Measurements from ENCODE around the gene C2orf81. TPM values are rescaled to one million over a fixed set of nuclear protein-coding genes. Genes with fewer than 3 reads are reported as not detected.
A peak's percentile ranks its signal among the peaks of the same experiment; 100 is the strongest.

The C2orf81 gene
- total and polyA plus RNA-seq, 10 donors: 1.7 to 5.7 (median 3.1) TPM

DNA sequence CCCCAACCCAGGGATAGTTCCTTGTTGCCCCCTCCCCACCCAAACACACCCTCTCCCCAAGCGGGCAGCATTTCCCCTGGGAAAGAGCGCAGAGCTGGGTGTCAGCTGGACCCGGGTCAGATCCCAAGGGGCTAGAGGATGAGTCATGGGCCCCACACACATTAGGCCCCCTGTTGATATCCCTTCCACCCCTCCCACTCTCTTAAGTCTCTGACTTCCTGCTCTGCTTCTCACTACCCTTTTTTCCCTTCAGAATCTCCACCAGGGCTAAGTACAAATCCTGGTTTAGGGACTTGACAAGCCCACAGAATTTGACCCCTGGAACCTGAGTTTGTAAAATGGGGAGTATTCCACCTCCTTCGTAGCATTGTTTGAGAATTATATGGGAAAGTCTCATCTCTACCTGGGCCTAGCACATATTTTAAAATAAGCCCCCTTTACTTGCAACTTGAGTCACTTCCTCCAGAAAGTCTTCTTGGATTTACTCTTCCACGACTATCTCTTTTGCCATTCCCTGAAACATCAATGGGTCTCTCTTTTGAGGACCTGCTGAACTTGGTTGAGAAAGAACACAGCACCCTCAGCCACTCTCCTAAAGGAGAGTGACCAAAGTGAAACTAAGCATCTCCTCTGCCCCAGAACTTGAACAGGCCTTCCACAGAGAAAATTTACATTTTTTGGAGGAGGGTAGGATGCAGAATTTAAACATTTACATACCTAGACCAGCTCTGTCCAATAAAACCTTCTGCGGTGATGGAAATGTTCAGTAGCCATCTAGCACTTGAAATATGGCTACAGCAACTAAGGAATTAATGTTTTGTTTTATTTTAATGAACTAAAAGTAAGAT is 15.7 kb upstream of the C2orf81 start:
- intact Hi-C loops (cut with DNase I; ENCODE audit: low total_unique reads): no loop called here
- Histone ChIP-seq H3K4me3 (no peak overlapping the region), H3K4me1 (peaks cover 13 to 54% (median 34%) of the 10 kb centered on the region in 6 donors), H3K27me3 (replicated peaks in 1 of 7) (peaks cover 0 to 30% (median 19%) of the 10 kb centered on the region in 7 donors), H3K36me3 (peaks cover 0 to 4% (median 0%) of the 10 kb centered on the region in 6 donors), H3K27ac (no peak overlapping the region), H3K9me3 (no peaks in the 10 kb centered on the region)
- 55 to 72% (median 66%) methylated on average over 6 of the region's 6 CpGs for WGBS, 5 donors
- peak; percentile 46 for DNase-seq
- no peak for TF ChIP-seq POLR2A (IDR thresholded peaks at IDR 0.05)
- TF ChIP-seq CTCF (IDR thresholded peaks at IDR 0.05 in 8 of 11, conservative IDR thresholded peaks at IDR 0.05 in 3 of 11): no peak

GRCh38 chr2:74436111-74436805 is 14.8 kb upstream of the C2orf81 start:
- peaks cover 0 to 22% (median 11%) of the 10 kb centered on the region in 7 donors for H3K27me3 ChIP-seq (replicated peaks in 1 of 7)
- no peaks in the 10 kb centered on the region for H3K9me3 ChIP-seq
- H3K36me3 ChIP-seq: peaks cover 0 to 6% (median 0%) of the 10 kb centered on the region in 6 donors
- WGBS, 5 donors: 81 to 95% (median 90%) methylated on average over 8 to 43 of the region's 43 CpGs
- H3K4me1 ChIP-seq: peaks cover 9 to 46% (median 26%) of the 10 kb centered on the region in 6 donors
- TF ChIP-seq POLR2A (IDR thresholded peaks at IDR 0.05): no peak
- no peak for TF ChIP-seq POLR2AphosphoS5 (IDR thresholded peaks at IDR 0.05)
- no peak for TF ChIP-seq CTCF (IDR thresholded peaks at IDR 0.05 in 8 of 11, conservative IDR thresholded peaks at IDR 0.05 in 3 of 11)
- no peak overlapping the region for H3K27ac ChIP-seq
- intact Hi-C loops (cut with DNase I; ENCODE audit: low total_unique reads): no loop called here
- H3K4me3 ChIP-seq: no peak overlapping the region
- no peak for DNase-seq

GRCh38 chr2:74430502-74430901 is 9.1 kb upstream of the C2orf81 start:
- no peak overlapping the region for H3K4me3 ChIP-seq
- peaks cover 0 to 52% (median 11%) of the 10 kb centered on the region in 6 donors for H3K36me3 ChIP-seq
- peak; percentile 49 for DNase-seq
- no peak for TF ChIP-seq CTCF (IDR thresholded peaks at IDR 0.05 in 8 of 11, conservative IDR thresholded peaks at IDR 0.05 in 3 of 11)
- TF ChIP-seq POLR2A (IDR thresholded peaks at IDR 0.05): no peak
- no peaks in the 10 kb centered on the region for H3K27me3 ChIP-seq (replicated peaks in 1 of 7)
- no peaks in the 10 kb centered on the region for H3K9me3 ChIP-seq
- peaks cover 0 to 10% (median 0%) of the 10 kb centered on the region in 6 donors for H3K4me1 ChIP-seq
- intact Hi-C loops (cut with DNase I; ENCODE audit: low total_unique reads): no loop called here
- H3K27ac ChIP-seq: no peak overlapping the region
- WGBS, 5 donors: 84 to 93% (median 90%) methylated on average over 8 to 11 of the region's 11 CpGs

All from spleen (tissue), 11 donors.